ENCODE measurements around the gene LRCH1. TPM values are rescaled to one million over a fixed set of nuclear protein-coding genes. Genes with fewer than 3 reads are reported as not detected.
"Not testable (repeated sequence)": the region's sequence is repeated elsewhere in the genome, so short reads cannot be mapped to it uniquely, and the experiment has no call there.

Gene LRCH1
- total RNA-seq, 1 experiment from 2014 or later = 11.7 TPM

- TF ChIP-seq CTCF (IDR thresholded peaks at IDR 0.05; ENCODE audit: unreplicated experiment) = no peak
- CTCF ChIA-PET = no interaction called here
- intact Hi-C loops (cut with micrococcal nuclease; ENCODE audit: unreplicated experiment) = no loop called here
- H3K27me3 Mint-ChIP-seq (ENCODE audit: unreplicated experiment) = no peaks in the 10 kb centered on the region
- H3K4me1 Mint-ChIP-seq (ENCODE audit: low read depth, unreplicated experiment) = peaks cover 10% of the 10 kb centered on the region
- H3K27ac Mint-ChIP-seq (ENCODE audit: unreplicated experiment) = no peak overlapping the region
- no TSS peak for BruUV-seq (replicated peaks)
- H3K4me3 Mint-ChIP-seq (ENCODE audit: low read depth, unreplicated experiment) = no peak overlapping the region
- no peaks in the 10 kb centered on the region for H3K36me3 Mint-ChIP-seq (ENCODE audit: insufficient read depth, unreplicated experiment)
- no peaks in the 10 kb centered on the region for H3K9me3 Mint-ChIP-seq (ENCODE audit: low read depth, unreplicated experiment)
- DNase-seq = no peak
Observed at GRCh38 chr13:46761174-46761573, 208.2 kb downstream of the LRCH1 start.

- Mint-ChIP-seq H3K9me3 (ENCODE audit: low read depth, unreplicated experiment) (no peaks in the 10 kb centered on the region), H3K36me3 (ENCODE audit: insufficient read depth, unreplicated experiment) (no peaks in the 10 kb centered on the region), H3K27ac (ENCODE audit: unreplicated experiment) (no peak overlapping the region), H3K27me3 (ENCODE audit: unreplicated experiment) (no peaks in the 10 kb centered on the region), H3K4me1 (ENCODE audit: low read depth, unreplicated experiment) (peaks cover 10% of the 10 kb centered on the region), H3K4me3 (ENCODE audit: low read depth, unreplicated experiment) (no peak overlapping the region)
- CTCF ChIA-PET = no interaction called here
- no TSS peak for BruUV-seq (replicated peaks)
- intact Hi-C loops (cut with micrococcal nuclease; ENCODE audit: unreplicated experiment) = no loop called here
- no peak for TF ChIP-seq CTCF (IDR thresholded peaks at IDR 0.05; ENCODE audit: unreplicated experiment)
- no peak for DNase-seq
Observed at GRCh38 chr13:46761866-46762265, 208.9 kb downstream of the LRCH1 start.

GRCh38 chr13:46769925-46770324 is 217.0 kb downstream of the LRCH1 start:
- intact Hi-C loops (cut with micrococcal nuclease; ENCODE audit: unreplicated experiment); H3K27ac Mint-ChIP-seq (ENCODE audit: unreplicated experiment); H3K4me3 Mint-ChIP-seq (ENCODE audit: low read depth, unreplicated experiment); H3K4me1 Mint-ChIP-seq (ENCODE audit: low read depth, unreplicated experiment); CTCF ChIA-PET; H3K36me3 Mint-ChIP-seq (ENCODE audit: insufficient read depth, unreplicated experiment); H3K9me3 Mint-ChIP-seq (ENCODE audit: low read depth, unreplicated experiment); DNase-seq; H3K27me3 Mint-ChIP-seq (ENCODE audit: unreplicated experiment); BruUV-seq (replicated peaks): not testable (repeated sequence)

GRCh38 chr13:46771693-46772092 is 218.7 kb downstream of the LRCH1 start:
- Mint-ChIP-seq H3K4me3 (ENCODE audit: low read depth, unreplicated experiment) (no peak overlapping the region), H3K27ac (ENCODE audit: unreplicated experiment) (no peak overlapping the region), H3K27me3 (ENCODE audit: unreplicated experiment) (no peaks in the 10 kb centered on the region), H3K9me3 (ENCODE audit: low read depth, unreplicated experiment) (no peaks in the 10 kb centered on the region), H3K36me3 (ENCODE audit: insufficient read depth, unreplicated experiment) (no peaks in the 10 kb centered on the region), H3K4me1 (ENCODE audit: low read depth, unreplicated experiment) (no peaks in the 10 kb centered on the region)
- DNase-seq = no peak
- TF ChIP-seq CTCF (IDR thresholded peaks at IDR 0.05; ENCODE audit: unreplicated experiment) = no peak
- CTCF ChIA-PET = no interaction called here
- intact Hi-C loops (cut with micrococcal nuclease; ENCODE audit: unreplicated experiment) = no loop called here
- no TSS peak for BruUV-seq (replicated peaks)

- Mint-ChIP-seq H3K4me3 (ENCODE audit: low read depth, unreplicated experiment) (no peak overlapping the region), H3K4me1 (ENCODE audit: low read depth, unreplicated experiment) (no peaks in the 10 kb centered on the region), H3K36me3 (ENCODE audit: insufficient read depth, unreplicated experiment) (peaks cover 4% of the 10 kb centered on the region), H3K27me3 (ENCODE audit: unreplicated experiment) (no peaks in the 10 kb centered on the region), H3K9me3 (ENCODE audit: low read depth, unreplicated experiment) (no peaks in the 10 kb centered on the region), H3K27ac (ENCODE audit: unreplicated experiment) (no peak overlapping the region)
- CTCF ChIA-PET = no interaction called here
- BruUV-seq (replicated peaks) = no TSS peak
- no peak for TF ChIP-seq CTCF (IDR thresholded peaks at IDR 0.05; ENCODE audit: unreplicated experiment)
- intact Hi-C loops (cut with micrococcal nuclease; ENCODE audit: unreplicated experiment) = no loop called here
- no peak for DNase-seq
Observed at GRCh38 chr13:46773541-46773940, 220.6 kb downstream of the LRCH1 start.
